Transverse colon (tissue), 3 donors: Measurements from ENCODE around the gene AVPR1A.

ENCODE experiments used
- CTCF ChIP-seq, 5 experiments: fragments of 200-600 bp in 3 of 5; fragments of 450-650 bp in 2 of 5; sonication (generic) in 3 of 5; IDR thresholded peaks; 1 replicate in 2 of 5; 2 replicates in 3 of 5; pipeline ENCODE4 v1.5.1; 2016 to 2017; ENCODE audit warnings: antibody characterized with exemption in 5 of 5, inconsistent platforms in 3 of 5, mild to moderate bottlenecking in 2 of 5, moderate library complexity in 1 of 5
- POLR2A ChIP-seq: fragments of 450-650 bp; IDR thresholded peaks from one replicate; pipeline ENCODE4 v1.6.1; 2016; ENCODE audit warnings: antibody characterized with exemption, mild to moderate bottlenecking, moderate library complexity

GRCh38 chr12:63101920-63102319 lies 49.1 kb downstream of the AVPR1A start:
- TF ChIP-seq CTCF (IDR thresholded peaks at IDR 0.05) (no peak), POLR2A (no peak)
